SH-SY5Y (cell line): ENCODE data around the gene SLC35E3.

Experiments used
- GATA2 ChIP-seq: IDR thresholded peaks from 2 replicates; pipeline ENCODE4 v1.6.1; 2011; ENCODE audit warnings: mild to moderate bottlenecking, low read depth, low read length
- GATA3 ChIP-seq: IDR thresholded peaks from 2 replicates; pipeline ENCODE4 v1.6.1; 2011; ENCODE audit warnings: low read depth, mild to moderate bottlenecking, low read length, moderate library complexity

Gene SLC35E3

DNA sequence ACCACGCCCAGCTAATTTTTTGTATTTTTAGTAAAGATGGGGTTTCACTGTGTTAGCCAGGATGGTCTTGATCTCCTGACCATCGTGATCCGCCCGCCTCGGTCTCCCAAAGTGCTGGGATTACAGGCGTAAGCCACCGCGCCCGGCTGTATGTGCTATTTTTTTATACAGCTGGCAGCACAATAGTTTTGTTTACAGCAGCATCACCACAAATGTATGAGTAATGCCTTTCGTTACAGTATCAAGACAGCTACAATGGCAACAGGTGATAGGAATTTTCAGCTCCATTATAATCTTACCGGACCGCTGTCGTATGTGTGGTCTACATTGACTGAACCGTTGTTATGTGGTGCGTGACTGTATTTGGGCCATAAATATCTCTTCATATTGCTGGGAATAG, 50.4 kb downstream of the SLC35E3 start:
- TF ChIP-seq GATA2, result no peak
- TF ChIP-seq GATA3, result no peak

GRCh38 chr12:68798882-68799234, 52.9 kb downstream of the SLC35E3 start:
- no peak for TF ChIP-seq GATA3
- no peak for TF ChIP-seq GATA2

GRCh38 chr12:68800294-68800693, 54.3 kb downstream of the SLC35E3 start:
- no peak for TF ChIP-seq GATA2
- no peak for TF ChIP-seq GATA3

DNA sequence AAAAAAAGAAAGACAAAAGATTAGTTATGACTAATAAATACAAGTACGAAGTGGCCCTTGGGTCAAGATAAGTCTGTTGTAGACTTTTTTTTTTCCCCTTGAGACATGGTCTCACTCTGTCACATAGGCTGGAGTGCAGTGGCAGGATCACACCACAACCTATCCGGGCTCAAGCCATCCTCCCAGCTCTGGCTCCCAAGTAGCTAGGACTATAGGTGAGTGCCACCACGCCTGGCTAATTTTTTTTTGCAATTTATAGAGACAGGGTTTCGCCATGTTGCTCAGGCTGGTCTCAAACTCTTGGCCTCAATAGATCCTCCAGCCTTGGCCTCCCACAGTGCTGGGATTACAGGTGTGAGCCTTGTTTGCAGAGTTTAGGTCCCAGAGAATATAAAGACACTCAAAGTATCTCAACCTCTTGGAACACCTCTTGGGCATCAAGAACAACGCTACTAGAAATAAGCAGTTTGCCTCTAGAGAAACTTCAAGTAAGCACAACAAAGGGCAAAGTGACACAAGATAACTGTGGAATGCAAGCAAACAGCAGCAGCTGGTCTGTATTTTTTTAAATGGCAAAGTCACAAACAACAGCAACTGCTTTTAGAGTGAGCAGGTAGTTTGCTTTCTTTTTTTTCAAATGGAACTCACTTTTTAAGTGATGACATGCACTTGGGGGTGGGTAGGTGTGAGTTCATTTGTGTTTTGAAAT, 58.1 kb downstream of the SLC35E3 start:
- no peak for TF ChIP-seq GATA2
- TF ChIP-seq GATA3, result no peak

DNA sequence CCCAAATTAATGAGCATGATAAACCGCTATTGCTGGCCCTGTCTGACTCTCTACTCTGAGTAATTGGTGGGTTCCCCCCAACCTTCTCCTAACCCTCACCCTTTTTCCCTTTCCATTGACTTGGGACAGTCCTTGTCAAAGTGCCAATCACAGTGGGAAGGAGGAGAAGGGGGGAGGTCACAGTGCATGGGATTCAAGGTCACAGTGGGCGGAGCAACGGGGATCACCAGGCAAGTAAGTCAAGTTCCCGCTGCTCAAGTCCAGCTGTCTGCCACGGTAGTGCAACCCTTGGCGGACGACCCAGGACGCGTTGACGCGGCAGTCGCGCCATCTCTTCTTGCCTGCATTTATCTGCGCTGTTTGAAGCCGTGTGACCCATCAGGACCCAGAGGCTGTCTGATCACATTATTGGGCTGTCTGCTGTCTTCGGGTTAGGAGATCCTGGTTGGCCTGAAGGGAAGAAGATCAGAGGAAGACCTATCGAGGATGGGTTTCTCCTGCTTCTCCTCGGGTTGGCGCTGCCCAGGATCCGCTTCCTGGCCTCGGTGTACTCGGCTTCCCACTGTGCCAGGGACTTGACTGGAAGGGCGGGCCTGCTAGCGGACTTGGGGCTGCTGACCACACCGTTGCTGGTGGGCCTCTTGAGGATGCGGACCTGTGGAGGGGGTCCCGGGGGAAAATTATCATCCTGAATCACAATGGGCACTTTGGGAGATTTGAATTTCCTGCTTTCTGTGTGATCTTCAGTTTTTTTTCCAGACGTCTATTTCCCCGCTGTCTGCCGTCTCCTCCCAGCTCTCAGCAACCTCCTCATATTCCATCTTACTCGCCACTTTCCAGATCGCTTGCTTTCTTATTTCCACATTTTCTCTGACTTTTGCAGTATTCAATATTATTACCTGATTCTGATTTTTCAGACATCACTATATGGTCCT, 58.9 kb downstream of the SLC35E3 start:
- no peak for TF ChIP-seq GATA3
- TF ChIP-seq GATA2, result no peak

DNA sequence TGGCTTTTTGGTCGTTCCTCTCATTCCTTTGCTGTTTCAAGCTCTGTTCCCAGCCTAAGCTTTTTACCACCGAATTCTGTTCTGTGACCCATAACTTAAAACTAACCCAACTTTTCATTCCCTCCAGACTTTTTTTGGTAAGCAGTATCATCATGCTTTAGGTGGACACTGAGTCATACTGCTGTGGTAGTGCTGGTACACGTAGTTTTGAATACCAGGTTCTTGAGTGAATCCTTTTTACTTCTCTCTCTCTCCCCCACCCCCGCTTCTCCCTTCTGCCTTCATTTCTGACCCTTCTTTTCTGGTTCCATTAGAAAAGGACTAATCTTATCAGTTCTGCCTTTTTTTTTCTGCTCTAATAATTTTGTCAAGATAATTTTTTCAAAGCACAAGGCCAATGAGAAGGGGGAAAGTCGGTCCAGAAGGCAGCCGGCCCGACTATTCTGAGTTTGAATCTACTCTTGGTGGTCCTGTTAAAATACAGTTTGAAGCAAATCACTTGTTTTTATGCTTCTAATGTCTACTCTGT, 59.7 kb downstream of the SLC35E3 start:
- TF ChIP-seq GATA3 (no peak), GATA2 (no peak)

- TF ChIP-seq GATA2 (no peak), GATA3 (no peak)
Observed at GRCh38 chr12:68806488-68807237, 60.7 kb downstream of the SLC35E3 start.

DNA sequence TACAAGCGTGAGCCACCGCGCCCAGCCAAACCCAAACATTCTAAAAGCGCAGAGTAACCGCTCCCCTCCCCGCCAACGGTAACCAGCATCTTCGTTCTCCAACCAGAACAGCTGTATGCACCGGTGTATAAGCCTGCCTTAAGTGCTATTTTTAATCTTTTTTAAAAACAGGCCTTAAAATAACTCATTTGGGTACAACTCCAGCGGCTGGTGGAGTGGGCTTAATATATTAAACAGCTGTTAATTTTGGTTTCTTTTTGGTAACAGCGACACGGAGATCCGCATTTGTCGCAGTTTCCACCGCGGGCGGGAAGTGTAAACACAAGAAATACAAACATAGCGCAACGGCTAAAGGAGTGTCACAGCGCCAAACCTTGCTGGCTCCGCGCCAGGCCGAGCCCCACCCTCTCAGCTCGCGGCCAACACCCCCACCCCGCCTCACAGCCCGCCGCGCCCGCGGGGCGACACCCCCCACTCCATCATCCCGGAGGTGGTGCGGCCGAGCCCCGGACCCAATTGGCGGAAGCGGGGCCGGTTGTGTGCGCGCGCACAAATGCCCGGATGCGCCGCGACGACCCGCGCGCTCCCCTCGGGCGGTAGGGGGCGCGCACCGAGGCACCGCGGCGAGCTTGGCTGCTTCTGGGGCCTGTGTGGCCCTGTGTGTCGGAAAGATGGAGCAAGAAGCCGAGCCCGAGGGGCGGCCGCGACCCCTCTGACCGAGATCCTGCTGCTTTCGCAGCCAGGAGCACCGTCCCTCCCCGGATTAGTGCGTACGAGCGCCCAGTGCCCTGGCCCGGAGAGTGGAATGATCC, 61.8 kb downstream of the SLC35E3 start, which contains the start of gene MDM2:
TSS of gene MDM2 (plus strand) at position 602 of the 812 bp plus-strand sequence. CDS start 301 bp downstream, outside the sequence.
- no peak for TF ChIP-seq GATA3
- TF ChIP-seq GATA2, result no peak

- no peak for TF ChIP-seq GATA3
- no peak for TF ChIP-seq GATA2
Observed at GRCh38 chr12:68808388-68809189, 62.6 kb downstream of the SLC35E3 start.

DNA sequence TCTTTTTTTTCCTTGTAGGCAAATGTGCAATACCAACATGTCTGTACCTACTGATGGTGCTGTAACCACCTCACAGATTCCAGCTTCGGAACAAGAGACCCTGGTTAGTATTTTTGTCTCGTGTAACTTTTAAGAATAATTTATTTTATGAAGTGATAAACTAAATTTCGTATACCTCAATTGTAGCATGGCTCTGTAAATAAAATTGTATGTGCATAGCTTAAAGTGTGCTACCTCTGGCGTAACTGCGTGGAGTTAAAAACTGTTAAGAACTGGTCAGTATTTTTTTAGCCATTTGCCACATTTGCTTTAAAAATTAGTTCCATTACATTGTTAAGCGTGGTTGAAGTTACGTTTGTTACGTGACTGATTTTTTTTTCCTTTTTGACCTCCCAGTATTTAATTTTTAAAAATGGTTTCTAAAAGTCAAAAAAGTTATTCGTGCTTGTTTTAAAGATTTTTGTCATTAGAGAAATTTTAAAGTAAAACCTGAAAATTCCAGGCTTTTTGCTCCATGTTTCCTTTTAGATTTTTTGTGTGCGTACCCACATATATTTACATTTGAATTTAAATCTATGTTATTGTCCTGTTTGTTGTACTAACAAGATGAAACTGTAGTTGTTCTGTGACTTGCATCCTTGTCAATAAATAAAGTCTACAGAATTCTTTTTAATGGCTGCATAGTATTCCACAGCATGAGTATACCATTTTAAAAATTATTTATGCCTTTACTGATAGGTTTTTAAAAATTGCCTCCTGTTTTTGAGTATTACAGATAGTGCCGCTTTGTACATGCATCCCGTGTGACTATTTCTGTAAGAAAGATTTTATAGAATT, 63.4 kb downstream of the SLC35E3 start:
- TF ChIP-seq GATA2 (no peak), GATA3 (no peak)

GRCh38 chr12:68812553-68813241, 66.7 kb downstream of the SLC35E3 start:
- TF ChIP-seq GATA2 (no peak), GATA3 (no peak)
